ENCODE measurements around the gene C15orf61.

Gene C15orf61

GRCh38 chr15:67521029-67521782, at the start of gene C15orf61:
C15orf61 (plus strand) TSS chr15:67521131; CDS start chr15:67521249, 118 bp downstream.
- TF ChIP-seq JUND (IDR thresholded peaks at IDR 0.05; ENCODE audit: low read depth), result no peak
- in situ Hi-C loops (cut with HindIII; ENCODE audit: low pct_unique_long_range_greater_than_20kb, low sequenced_read_pairs), result no loop called here
- DNase-seq (ENCODE audit: low read depth in 1 of 2, low spot score in 1 of 2), result peak; percentile 89 to 95

- no peak for TF ChIP-seq JUND (IDR thresholded peaks at IDR 0.05; ENCODE audit: low read depth)
- no peak for DNase-seq (ENCODE audit: low read depth in 1 of 2, low spot score in 1 of 2)
- in situ Hi-C loops (cut with HindIII; ENCODE audit: low pct_unique_long_range_greater_than_20kb, low sequenced_read_pairs), result no loop called here
Measured at GRCh38 chr15:67472957-67473356, 48.0 kb upstream of the C15orf61 start.

GRCh38 chr15:67474405-67475110, 46.4 kb upstream of the C15orf61 start:
- no peak for DNase-seq (ENCODE audit: low read depth in 1 of 2, low spot score in 1 of 2)
- in situ Hi-C loops (cut with HindIII; ENCODE audit: low pct_unique_long_range_greater_than_20kb, low sequenced_read_pairs), result no loop called here
- TF ChIP-seq JUND (IDR thresholded peaks at IDR 0.05; ENCODE audit: low read depth), result no peak

DNA sequence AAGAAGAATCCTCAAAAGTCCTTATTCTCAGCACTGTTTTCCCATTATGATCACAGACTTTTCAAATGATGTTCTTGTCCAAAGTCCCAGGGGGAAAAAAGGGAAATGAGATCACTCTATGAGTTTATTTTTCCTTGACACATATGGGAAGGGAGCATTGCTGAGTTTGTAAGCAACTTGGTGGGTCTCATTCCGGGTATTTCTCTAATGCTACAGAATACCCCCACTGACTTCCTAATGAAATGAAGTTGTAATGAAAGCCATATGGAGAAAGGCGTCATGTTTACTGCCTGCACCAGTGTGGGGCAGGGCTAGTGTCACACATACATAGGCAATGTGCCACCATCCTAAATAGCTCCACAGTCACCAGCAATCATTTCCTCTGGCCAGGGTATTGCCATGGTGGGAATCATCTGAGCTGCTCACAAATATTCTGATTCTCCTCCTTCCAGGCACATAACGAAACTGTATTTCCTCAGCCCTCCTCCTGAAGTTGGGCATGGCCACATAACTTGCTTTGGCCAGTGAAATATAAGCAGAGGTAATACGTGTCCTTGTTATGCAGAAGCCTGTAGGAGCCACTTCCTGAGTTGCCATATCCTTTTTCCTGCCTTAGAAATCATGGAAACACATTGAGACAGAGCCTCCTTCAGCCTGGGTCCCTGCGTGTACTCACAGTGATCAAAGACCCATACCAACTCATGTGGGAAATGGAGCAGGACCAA, 41.0 kb upstream of the C15orf61 start:
- in situ Hi-C loops (cut with HindIII; ENCODE audit: low pct_unique_long_range_greater_than_20kb, low sequenced_read_pairs), result no loop called here
- DNase-seq (ENCODE audit: low read depth in 1 of 2, low spot score in 1 of 2), result no peak
- no peak for TF ChIP-seq JUND (IDR thresholded peaks at IDR 0.05; ENCODE audit: low read depth)

GRCh38 chr15:67480741-67481140, 40.2 kb upstream of the C15orf61 start:
- no peak for TF ChIP-seq JUND (IDR thresholded peaks at IDR 0.05; ENCODE audit: low read depth)
- in situ Hi-C loops (cut with HindIII; ENCODE audit: low pct_unique_long_range_greater_than_20kb, low sequenced_read_pairs), result no loop called here
- no peak for DNase-seq (ENCODE audit: low read depth in 1 of 2, low spot score in 1 of 2)

GRCh38 chr15:67481680-67482079, 39.3 kb upstream of the C15orf61 start:
- DNase-seq (ENCODE audit: low read depth in 1 of 2, low spot score in 1 of 2), result no peak
- no peak for TF ChIP-seq JUND (IDR thresholded peaks at IDR 0.05; ENCODE audit: low read depth)
- in situ Hi-C loops (cut with HindIII; ENCODE audit: low pct_unique_long_range_greater_than_20kb, low sequenced_read_pairs), result no loop called here

DNA sequence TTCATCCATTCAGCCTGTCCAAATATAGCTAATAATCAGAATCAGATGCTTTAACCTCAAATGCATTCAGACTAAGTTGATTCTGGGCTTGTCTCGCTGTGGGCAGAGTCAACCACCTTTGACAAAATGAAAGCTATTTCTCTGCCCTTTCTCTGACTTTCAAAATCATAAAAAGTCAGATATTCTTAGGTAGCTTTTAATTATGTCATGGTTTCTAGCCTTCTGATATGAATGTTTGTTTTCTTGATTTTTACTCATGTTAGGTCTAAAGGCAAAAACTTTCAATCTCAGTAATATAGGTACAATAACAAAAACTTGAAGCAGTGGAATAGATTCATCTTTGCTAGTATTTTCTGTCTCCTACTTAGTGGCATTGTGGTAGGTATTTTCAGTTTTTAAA, 25.3 kb upstream of the C15orf61 start:
- TF ChIP-seq JUND (IDR thresholded peaks at IDR 0.05; ENCODE audit: low read depth), result no peak
- DNase-seq (ENCODE audit: low read depth in 1 of 2, low spot score in 1 of 2), result no peak
- in situ Hi-C loops (cut with HindIII; ENCODE audit: low pct_unique_long_range_greater_than_20kb, low sequenced_read_pairs), result no loop called here

DNA sequence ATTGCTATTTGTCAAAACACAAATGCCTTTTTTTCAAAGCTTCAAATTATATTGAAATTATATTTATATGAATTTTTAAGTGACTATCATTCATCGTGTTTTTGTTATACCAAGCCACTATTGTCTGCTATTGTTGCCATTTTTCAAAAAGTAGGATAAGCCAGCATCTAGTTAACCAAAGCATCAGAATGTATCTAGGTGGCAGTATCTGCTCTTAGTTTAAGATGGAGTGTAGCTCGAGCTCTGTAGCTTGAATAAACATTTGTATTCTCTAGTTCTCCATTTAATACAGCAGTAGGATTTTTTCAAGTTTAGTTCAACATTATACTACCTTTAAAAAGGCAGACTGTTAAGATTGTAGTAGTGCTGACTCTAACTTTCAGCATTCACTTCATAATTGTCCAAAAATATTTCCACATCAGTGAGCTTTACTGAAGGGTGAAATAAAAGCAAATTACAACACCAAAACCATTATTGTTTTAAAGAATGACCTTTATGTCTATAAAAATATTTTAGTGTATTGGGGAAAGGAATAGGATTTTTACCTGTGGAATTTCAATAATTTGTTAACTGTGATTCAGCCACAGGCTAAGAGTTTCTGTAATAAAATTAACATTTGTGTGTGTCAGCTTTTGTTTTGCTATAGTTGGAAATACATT, 19.6 kb upstream of the C15orf61 start:
- DNase-seq (ENCODE audit: low read depth in 1 of 2, low spot score in 1 of 2), result peak; percentile 31 to 46
- in situ Hi-C loops (cut with HindIII; ENCODE audit: low pct_unique_long_range_greater_than_20kb, low sequenced_read_pairs), result no loop called here
- no peak for TF ChIP-seq JUND (IDR thresholded peaks at IDR 0.05; ENCODE audit: low read depth)

GRCh38 chr15:67501836-67502461, 19.0 kb upstream of the C15orf61 start:
- in situ Hi-C loops (cut with HindIII; ENCODE audit: low pct_unique_long_range_greater_than_20kb, low sequenced_read_pairs), result no loop called here
- no peak for DNase-seq (ENCODE audit: low read depth in 1 of 2, low spot score in 1 of 2)
- TF ChIP-seq JUND (IDR thresholded peaks at IDR 0.05; ENCODE audit: low read depth), result no peak

GRCh38 chr15:67504056-67504455, 16.9 kb upstream of the C15orf61 start:
- in situ Hi-C loops (cut with HindIII; ENCODE audit: low pct_unique_long_range_greater_than_20kb, low sequenced_read_pairs), result no loop called here
- DNase-seq (ENCODE audit: low read depth in 1 of 2, low spot score in 1 of 2), result no peak
- no peak for TF ChIP-seq JUND (IDR thresholded peaks at IDR 0.05; ENCODE audit: low read depth)

- no peak for DNase-seq (ENCODE audit: low read depth in 1 of 2, low spot score in 1 of 2)
- in situ Hi-C loops (cut with HindIII; ENCODE audit: low pct_unique_long_range_greater_than_20kb, low sequenced_read_pairs), result no loop called here
- no peak for TF ChIP-seq JUND (IDR thresholded peaks at IDR 0.05; ENCODE audit: low read depth)
Measured at GRCh38 chr15:67504796-67505195, 16.1 kb upstream of the C15orf61 start.
